Measurements from ENCODE around the gene GLIS2. TPM values are rescaled to one million over a fixed set of nuclear protein-coding genes. Genes with fewer than 3 reads are reported as not detected.
A peak's percentile ranks its signal among the peaks of the same experiment; 100 is the strongest.

The GLIS2 gene
- total RNA-seq, 1 experiment from 2014 or later = 2.1 TPM

DNA sequence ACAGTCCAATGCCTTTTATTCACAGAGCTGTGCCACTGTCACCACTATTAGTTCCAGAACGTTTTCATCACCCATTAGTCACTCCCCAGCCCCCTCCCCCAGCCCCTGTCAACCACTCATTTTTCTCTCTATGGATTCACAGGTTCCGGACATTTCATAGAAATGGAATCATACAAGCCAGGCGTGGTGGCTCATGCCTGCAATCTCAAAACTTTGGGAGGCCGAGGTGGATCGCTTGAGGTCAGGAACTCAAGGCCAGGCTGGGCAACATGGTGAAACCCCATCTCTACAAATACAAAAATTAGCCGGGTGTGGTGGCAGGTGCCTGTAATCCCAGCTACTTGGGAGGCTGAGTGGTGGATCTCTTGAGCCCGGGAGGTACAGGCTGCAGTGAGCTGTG is 36.0 kb downstream of the GLIS2 start:
- no peaks in the 10 kb centered on the region for H3F3A ChIP-seq (ENCODE audit: low read length, unreplicated experiment)
- ATAC-seq (peak; percentile 54), DNase-seq (peak; percentile 62)
- intact Hi-C loops (cut with micrococcal nuclease) = no loop called here
- H4K20me1 ChIP-seq (ENCODE audit: low read length) = no peaks in the 10 kb centered on the region
- CTCF ChIA-PET = interaction anchor here (0.6 to 1.2 kb wide), 4 partner anchors 51 to 63 kb away, joined by 3 to 10 read pairs (median 3); no protein-coding TSS in a partner anchor
- H3K27ac ChIP-seq (ENCODE audit: low read length) = peak overlapping the region; percentile 64
- H3K79me2 ChIP-seq (ENCODE audit: low read length) = peaks cover 42% of the 10 kb centered on the region
- H3K4me1 ChIP-seq (ENCODE audit: insufficient read depth, low read length) = peaks cover 7% of the 10 kb centered on the region; the same call in 1 of the 2 replicates
- H3K4me2 ChIP-seq (ENCODE audit: low read length) = peak overlapping the region; percentile 84
- H3K9me2 ChIP-seq (replicated peaks; ENCODE audit: low read length) = no peaks in the 10 kb centered on the region
- no peaks in the 10 kb centered on the region for H3K36me3 ChIP-seq (ENCODE audit: low read depth, low read length)
- POLR2A ChIA-PET (ENCODE audit: unreplicated experiment) = no interaction called here
- H2AFZ ChIP-seq (ENCODE audit: low read length) = peak overlapping the region; percentile 43; the same call in 1 of the 2 replicates
- H3K4me3 ChIP-seq (ENCODE audit: low read length) = peak overlapping the region; percentile 89
- H3K9ac ChIP-seq (ENCODE audit: low read length) = no peak overlapping the region
- BruUV-seq (replicated peaks) = no TSS peak
- H3K9me3 ChIP-seq (ENCODE audit: low read length) = no peaks in the 10 kb centered on the region
- TF ChIP-seq EZH2 (IDR thresholded peaks at IDR 0.05; ENCODE audit: low read length, unreplicated experiment) (no peak), CTCF (conservative IDR thresholded peaks at IDR 0.05; ENCODE audit: low read depth, low read length) (no peak), EZH2phosphoT487 (IDR thresholded peaks at IDR 0.05; ENCODE audit: borderline replicate concordance, low read length) (no peak)
- H3K27me3 ChIP-seq (ENCODE audit: low read length) = no peaks in the 10 kb centered on the region

DNA sequence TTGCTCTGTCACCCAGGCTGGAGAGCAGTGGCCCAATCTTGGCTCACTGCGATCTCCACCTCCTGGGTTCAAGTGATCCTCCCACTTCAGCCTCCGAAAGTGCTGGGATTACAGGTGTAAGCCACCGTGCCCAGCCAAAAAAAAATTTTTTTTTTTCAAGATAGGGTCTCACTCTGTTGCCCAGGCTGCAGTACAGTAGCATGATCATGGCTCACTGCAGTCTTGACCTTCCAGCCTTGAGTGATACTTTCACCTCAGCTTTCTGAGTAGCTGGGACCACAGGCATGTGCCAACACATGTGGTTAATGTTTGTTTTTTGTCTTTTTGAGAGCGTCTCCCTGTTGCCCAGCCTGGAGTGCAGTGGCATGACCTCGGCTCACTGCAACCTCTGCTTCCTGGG is 37.0 kb downstream of the GLIS2 start:
- intact Hi-C loops (cut with micrococcal nuclease) = no loop called here
- CTCF ChIA-PET = no interaction called here

More for the DNA sequence above, 37.0 kb downstream of the GLIS2 start:
- ATAC-seq (no peak), DNase-seq (no peak)
- Histone ChIP-seq H3K4me3 (ENCODE audit: low read length) (no peak overlapping the region), H3F3A (ENCODE audit: low read length, unreplicated experiment) (no peaks in the 10 kb centered on the region), H3K4me2 (ENCODE audit: low read length) (no peak overlapping the region), H3K4me1 (ENCODE audit: insufficient read depth, low read length) (peaks cover 7% of the 10 kb centered on the region; the same call in 1 of the 2 replicates), H3K9me2 (replicated peaks; ENCODE audit: low read length) (no peaks in the 10 kb centered on the region), H3K27ac (ENCODE audit: low read length) (no peak overlapping the region), H3K9ac (ENCODE audit: low read length) (no peak overlapping the region), H3K9me3 (ENCODE audit: low read length) (no peaks in the 10 kb centered on the region), H3K79me2 (ENCODE audit: low read length) (peaks cover 32% of the 10 kb centered on the region), H4K20me1 (ENCODE audit: low read length) (no peaks in the 10 kb centered on the region), H2AFZ (ENCODE audit: low read length) (no peak overlapping the region), H3K36me3 (ENCODE audit: low read depth, low read length) (no peaks in the 10 kb centered on the region), H3K27me3 (ENCODE audit: low read length) (no peaks in the 10 kb centered on the region)
- POLR2A ChIA-PET (ENCODE audit: unreplicated experiment) = no interaction called here
- no peak for TF ChIP-seq EZH2 (IDR thresholded peaks at IDR 0.05; ENCODE audit: low read length, unreplicated experiment)
- no peak for TF ChIP-seq EZH2phosphoT487 (IDR thresholded peaks at IDR 0.05; ENCODE audit: borderline replicate concordance, low read length)
- no peak for TF ChIP-seq CTCF (conservative IDR thresholded peaks at IDR 0.05; ENCODE audit: low read depth, low read length)
- no TSS peak for BruUV-seq (replicated peaks)
